HG03175 (cell line): Measurements from ENCODE around the gene ARRDC3.
"Not testable (repeated sequence)": the region's sequence is repeated elsewhere in the genome, so short reads cannot be mapped to it uniquely, and the experiment has no call there.

Experiments used
- ATAC-seq: cut with Tn5 transposase; IDR thresholded peaks from one replicate; pipeline ENCODE4 v1.9.1; 2021; ENCODE audit warnings: mild to moderate bottlenecking, moderate library complexity; ENCODE audit not compliant: unreplicated experiment

The ARRDC3 gene

DNA sequence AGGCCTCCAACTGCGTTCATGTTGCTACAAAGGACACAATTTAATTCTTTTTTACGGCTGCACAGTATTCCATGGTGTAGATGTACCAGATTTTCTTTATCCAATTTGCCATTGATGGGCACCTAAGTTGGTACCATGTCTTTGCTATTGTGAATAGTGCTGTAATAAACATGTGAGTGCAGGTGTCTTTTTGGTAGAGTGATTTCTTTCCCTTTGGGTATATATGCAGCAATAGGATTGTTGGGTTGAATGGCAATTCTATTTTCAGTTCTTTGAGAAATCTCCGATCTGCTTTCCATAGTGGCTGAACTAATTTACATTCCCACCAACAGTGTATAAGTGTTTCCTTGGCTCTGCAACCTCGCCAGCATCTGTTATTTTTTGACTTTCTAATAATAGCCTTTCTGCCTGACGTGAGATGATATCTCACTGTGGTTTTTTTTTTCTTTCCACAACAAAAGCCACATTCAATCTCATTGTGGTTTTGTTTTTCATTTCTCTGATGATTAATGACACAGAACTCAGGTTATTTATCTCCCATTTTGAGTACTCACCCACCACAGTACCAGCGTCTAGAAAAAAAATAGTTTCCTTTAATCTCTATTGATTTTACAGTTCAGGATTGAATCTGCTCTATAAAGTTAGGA, 21.9 kb downstream of the ARRDC3 start:
- ATAC-seq = peak; percentile 76

DNA sequence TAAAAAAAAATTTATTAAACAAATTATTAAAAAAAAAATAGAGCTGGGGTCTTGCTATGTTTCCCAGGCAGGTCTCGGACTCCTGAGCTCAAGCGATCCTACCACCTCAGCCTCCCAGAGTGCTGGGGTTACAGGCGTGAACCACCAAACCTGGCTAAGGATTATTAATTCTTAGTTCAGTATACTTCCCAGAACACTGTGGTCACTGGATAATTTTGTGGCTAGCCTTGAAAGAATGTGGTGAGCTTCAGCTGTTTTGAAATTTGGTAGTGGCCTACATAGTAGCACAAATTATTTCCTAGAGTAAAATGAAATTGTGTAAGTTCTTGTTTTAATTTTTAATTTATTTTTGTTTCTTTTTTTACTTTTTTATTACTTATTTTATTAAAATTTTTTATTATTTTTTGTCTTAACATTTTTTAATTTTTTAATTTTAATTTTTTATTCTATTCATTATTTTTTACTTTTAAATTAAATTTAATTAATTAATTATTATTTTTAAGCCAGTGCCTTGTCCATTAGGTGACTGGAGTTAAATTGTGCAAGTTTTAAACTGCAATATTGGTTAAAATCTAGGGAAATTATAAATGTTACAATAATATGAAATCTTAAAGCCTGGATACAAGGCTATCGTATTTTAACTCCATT, 23.0 kb downstream of the ARRDC3 start:
- ATAC-seq = no peak

DNA sequence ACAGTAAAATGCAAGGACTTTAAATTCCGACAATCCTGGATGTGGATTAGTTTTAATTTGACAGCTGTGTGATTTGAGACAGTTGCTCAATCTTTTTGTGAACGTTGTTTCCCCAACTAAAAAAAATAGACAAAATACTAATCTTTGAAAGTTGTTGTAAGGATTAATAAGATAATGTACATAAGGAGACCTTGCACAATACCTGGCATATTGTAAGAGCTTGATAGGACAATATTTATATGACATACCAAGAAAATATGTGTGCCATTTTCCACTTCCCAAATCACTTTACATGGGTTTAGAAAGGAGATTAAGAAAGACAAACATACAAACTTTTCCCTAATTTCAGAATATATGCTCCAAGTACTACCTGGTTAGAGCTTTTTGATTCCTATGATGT, 25.3 kb downstream of the ARRDC3 start:
- no peak for ATAC-seq

- ATAC-seq = no peak
Observed at GRCh38 chr5:91357012-91357634, 26.0 kb downstream of the ARRDC3 start.

- ATAC-seq = peak; percentile 52
Observed at GRCh38 chr5:91354867-91355266, 28.2 kb downstream of the ARRDC3 start.

GRCh38 chr5:91352831-91353695, 30.1 kb downstream of the ARRDC3 start:
- no peak for ATAC-seq

GRCh38 chr5:91345461-91345860, 37.7 kb downstream of the ARRDC3 start:
- ATAC-seq = no peak

GRCh38 chr5:91344661-91345200, 38.4 kb downstream of the ARRDC3 start:
- ATAC-seq = not testable (repeated sequence)

GRCh38 chr5:91343916-91344315, 39.2 kb downstream of the ARRDC3 start:
- ATAC-seq = no peak

GRCh38 chr5:91342931-91343330, 40.2 kb downstream of the ARRDC3 start:
- ATAC-seq = not testable (repeated sequence)

DNA sequence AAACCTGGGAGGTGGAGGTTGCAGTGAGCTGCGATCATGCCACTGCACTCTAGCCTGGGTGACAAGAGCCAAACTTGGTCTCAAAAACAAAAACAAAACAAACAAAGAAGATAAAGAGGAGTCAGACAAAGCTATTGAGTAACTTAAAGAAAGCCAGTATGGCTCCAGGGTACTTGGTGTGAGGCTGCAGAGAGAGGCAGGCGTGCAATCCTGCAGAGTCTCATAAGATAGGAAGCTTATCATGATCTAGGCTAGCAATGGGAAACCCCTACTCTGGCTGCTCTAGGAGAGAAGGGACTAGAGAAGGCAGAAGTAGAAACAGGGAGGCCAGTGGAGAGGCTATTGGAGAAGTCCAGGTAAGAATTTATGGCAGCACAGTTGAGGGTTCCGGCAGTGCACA, 42.0 kb downstream of the ARRDC3 start:
- no peak for ATAC-seq

- ATAC-seq = no peak
Observed at GRCh38 chr5:91340532-91340931, 42.6 kb downstream of the ARRDC3 start.

- ATAC-seq = no peak
Observed at GRCh38 chr5:91339063-91339705, 43.9 kb downstream of the ARRDC3 start.

- ATAC-seq = peak; percentile 84
Observed at GRCh38 chr5:91332267-91333045, 50.7 kb downstream of the ARRDC3 start.

GRCh38 chr5:91331705-91332104, 51.4 kb downstream of the ARRDC3 start:
- no peak for ATAC-seq

DNA sequence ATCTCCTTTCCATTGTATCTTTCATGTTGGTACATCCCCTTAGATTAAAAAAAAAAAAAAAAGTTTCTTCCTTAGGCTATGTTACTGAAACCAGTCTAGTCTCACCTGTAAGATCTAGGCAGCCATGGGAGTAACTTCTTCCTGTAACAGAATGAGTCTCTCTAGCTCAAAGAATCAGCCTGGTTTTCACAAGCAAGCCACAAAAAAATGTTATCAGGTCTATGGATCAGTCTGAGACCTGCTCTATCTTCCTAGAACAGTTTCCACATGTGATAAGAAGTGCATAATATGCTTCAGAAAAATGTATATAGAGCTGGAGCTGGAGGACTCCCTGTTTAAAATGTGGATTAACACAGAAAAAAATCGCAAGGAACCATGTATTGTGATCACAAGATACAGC, 53.8 kb downstream of the ARRDC3 start:
- ATAC-seq = no peak

GRCh38 chr5:91328743-91329142, 54.4 kb downstream of the ARRDC3 start:
- ATAC-seq = no peak

GRCh38 chr5:91322981-91323380, 60.1 kb downstream of the ARRDC3 start:
- not testable (repeated sequence) for ATAC-seq

- no peak for ATAC-seq
Observed at GRCh38 chr5:91319667-91320066, 63.5 kb downstream of the ARRDC3 start.

- ATAC-seq = no peak
Observed at GRCh38 chr5:91318724-91319123, 64.4 kb downstream of the ARRDC3 start.
